Ishikawa (cell line): ENCODE measurements around the gene NOX5.

Source experiments
- CEBPB ChIP-seq: IDR thresholded peaks from 2 replicates; pipeline ENCODE4 v1.6.1; 2012
- CREB1 ChIP-seq: IDR thresholded peaks from 2 replicates; pipeline ENCODE4 v1.6.1; 2012; ENCODE audit warnings: low read depth
- EGR1 ChIP-seq: IDR thresholded peaks from 2 replicates; pipeline ENCODE4 v1.6.1; 2012
- EP300 ChIP-seq: IDR thresholded peaks from 2 replicates; pipeline ENCODE4 v1.6.1; 2012; ENCODE audit warnings: borderline replicate concordance
- FOXM1 ChIP-seq: IDR thresholded peaks from 2 replicates; pipeline ENCODE4 v1.6.1; 2012; ENCODE audit warnings: low read depth, borderline replicate concordance
- NFIC ChIP-seq: IDR thresholded peaks from 2 replicates; pipeline ENCODE4 v1.6.1; 2012
- RAD21 ChIP-seq: IDR thresholded peaks from 2 replicates; pipeline ENCODE4 v1.6.1; 2012; ENCODE audit warnings: low read depth
- TAF1 ChIP-seq: IDR thresholded peaks from 2 replicates; pipeline ENCODE4 v1.6.1; 2012; ENCODE audit warnings: low read depth, mild to moderate bottlenecking
- TCF12 ChIP-seq: IDR thresholded peaks from 2 replicates; pipeline ENCODE4 v1.6.1; 2012; ENCODE audit warnings: low read depth
- TEAD4 ChIP-seq: IDR thresholded peaks from 2 replicates; pipeline ENCODE4 v1.6.1; 2012
- YY1 ChIP-seq: IDR thresholded peaks from 2 replicates; pipeline ENCODE4 v1.6.1; 2012; ENCODE audit warnings: low read depth
- ZBTB7A ChIP-seq: IDR thresholded peaks from 2 replicates; pipeline ENCODE4 v1.6.1; 2012; ENCODE audit warnings: low read depth
- TF ChIP-seq, protein P1 (sequence below): IDR thresholded peaks from 2 replicates; pipeline ENCODE4 v1.6.1; 2012
- TF ChIP-seq, protein P2 (sequence below): IDR thresholded peaks from 2 replicates; pipeline ENCODE4 v1.6.1; 2012; ENCODE audit warnings: low read depth, mild to moderate bottlenecking
- TF ChIP-seq, protein P3 (sequence below): IDR thresholded peaks from 2 replicates; pipeline ENCODE4 v1.6.1; 2012

NOX5 gene

GRCh38 chr15:69098771-69099170 lies 84.3 kb downstream of the NOX5 start:
- TF ChIP-seq, protein P1, sequence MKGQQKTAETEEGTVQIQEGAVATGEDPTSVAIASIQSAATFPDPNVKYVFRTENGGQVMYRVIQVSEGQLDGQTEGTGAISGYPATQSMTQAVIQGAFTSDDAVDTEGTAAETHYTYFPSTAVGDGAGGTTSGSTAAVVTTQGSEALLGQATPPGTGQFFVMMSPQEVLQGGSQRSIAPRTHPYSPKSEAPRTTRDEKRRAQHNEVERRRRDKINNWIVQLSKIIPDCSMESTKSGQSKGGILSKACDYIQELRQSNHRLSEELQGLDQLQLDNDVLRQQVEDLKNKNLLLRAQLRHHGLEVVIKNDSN, result no peak
- no peak for TF ChIP-seq CEBPB
- TF ChIP-seq YY1, result no peak
- TF ChIP-seq NFIC, result no peak
- TF ChIP-seq TCF12, result no peak
- TF ChIP-seq, protein P2, sequence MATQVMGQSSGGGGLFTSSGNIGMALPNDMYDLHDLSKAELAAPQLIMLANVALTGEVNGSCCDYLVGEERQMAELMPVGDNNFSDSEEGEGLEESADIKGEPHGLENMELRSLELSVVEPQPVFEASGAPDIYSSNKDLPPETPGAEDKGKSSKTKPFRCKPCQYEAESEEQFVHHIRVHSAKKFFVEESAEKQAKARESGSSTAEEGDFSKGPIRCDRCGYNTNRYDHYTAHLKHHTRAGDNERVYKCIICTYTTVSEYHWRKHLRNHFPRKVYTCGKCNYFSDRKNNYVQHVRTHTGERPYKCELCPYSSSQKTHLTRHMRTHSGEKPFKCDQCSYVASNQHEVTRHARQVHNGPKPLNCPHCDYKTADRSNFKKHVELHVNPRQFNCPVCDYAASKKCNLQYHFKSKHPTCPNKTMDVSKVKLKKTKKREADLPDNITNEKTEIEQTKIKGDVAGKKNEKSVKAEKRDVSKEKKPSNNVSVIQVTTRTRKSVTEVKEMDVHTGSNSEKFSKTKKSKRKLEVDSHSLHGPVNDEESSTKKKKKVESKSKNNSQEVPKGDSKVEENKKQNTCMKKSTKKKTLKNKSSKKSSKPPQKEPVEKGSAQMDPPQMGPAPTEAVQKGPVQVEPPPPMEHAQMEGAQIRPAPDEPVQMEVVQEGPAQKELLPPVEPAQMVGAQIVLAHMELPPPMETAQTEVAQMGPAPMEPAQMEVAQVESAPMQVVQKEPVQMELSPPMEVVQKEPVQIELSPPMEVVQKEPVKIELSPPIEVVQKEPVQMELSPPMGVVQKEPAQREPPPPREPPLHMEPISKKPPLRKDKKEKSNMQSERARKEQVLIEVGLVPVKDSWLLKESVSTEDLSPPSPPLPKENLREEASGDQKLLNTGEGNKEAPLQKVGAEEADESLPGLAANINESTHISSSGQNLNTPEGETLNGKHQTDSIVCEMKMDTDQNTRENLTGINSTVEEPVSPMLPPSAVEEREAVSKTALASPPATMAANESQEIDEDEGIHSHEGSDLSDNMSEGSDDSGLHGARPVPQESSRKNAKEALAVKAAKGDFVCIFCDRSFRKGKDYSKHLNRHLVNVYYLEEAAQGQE, result no peak
- no peak for TF ChIP-seq TEAD4
- no peak for TF ChIP-seq EGR1
- no peak for TF ChIP-seq FOXM1
- no peak for TF ChIP-seq TAF1
- no peak for TF ChIP-seq ZBTB7A
- TF ChIP-seq RAD21, result no peak
- TF ChIP-seq EP300, result no peak
- TF ChIP-seq, protein P3, sequence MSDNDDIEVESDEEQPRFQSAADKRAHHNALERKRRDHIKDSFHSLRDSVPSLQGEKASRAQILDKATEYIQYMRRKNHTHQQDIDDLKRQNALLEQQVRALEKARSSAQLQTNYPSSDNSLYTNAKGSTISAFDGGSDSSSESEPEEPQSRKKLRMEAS, result no peak

- TF ChIP-seq CEBPB (no peak), TCF12 (no peak), YY1 (no peak), NFIC (no peak), FOXM1 (no peak), EGR1 (no peak), CREB1 (no peak), TAF1 (no peak), ZBTB7A (no peak), TEAD4 (no peak), RAD21 (no peak), EP300 (no peak)
- TF ChIP-seq, protein P1, result no peak
- TF ChIP-seq, protein P2, result no peak
- TF ChIP-seq, protein P3, result no peak
Observed at GRCh38 chr15:69099941-69100340, 85.4 kb downstream of the NOX5 start.

DNA sequence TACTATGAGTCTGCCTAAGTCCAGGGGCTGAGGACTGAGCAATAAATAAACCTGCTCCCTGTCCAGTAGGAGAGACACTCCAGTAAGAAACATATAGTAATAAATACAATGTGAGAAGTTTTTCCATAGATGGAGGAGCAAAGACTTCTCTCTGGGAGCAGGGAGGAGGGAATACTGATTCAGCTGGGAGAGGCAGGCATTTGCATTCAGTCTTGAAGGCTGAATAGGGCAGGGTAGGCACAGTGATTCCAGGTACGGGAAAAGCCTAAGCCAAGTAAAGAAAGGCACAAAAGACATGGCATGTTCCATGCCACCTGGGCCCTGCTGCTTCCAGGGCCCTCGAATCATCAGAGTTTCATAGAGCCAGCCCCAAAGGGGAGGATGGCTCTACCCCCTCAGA lies 86.3 kb downstream of the NOX5 start:
- no peak for TF ChIP-seq CEBPB
- TF ChIP-seq, protein P1, result no peak

DNA sequence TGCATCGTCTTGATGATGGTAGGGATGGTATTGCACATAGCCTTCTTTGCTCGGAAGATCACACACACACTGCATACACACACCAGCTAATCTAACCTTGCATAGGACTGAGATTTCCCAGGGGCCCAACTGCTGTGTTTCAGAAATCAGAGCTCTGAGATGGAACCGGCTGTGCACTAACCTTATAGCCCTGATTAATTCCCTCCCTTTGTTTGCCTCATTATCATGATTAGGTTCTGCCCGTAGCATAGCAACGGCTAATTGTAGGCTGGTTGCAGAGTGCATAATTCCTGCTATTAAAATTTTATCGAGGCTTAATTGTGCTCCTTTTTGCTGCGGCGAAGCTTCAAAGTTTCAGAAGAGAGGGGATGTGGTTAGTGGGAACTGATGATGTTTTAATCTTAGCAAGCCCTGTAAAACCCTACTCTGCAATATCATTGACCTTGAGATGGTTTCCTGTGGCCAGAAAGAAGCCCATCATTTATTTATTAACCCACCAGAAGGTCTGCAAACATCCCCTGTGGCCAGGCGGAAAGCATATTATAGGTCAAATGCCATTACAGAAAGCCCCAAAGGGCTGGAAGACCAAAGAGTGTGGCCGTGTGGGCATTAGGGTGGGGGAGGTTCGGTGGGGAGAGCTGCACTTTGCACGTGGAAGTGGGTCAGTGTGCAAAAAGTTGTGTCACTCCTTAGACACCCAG lies 89.7 kb downstream of the NOX5 start:
- TF ChIP-seq ZBTB7A (no peak), FOXM1 (no peak), TEAD4 (no peak), CEBPB (no peak), EP300 (no peak), EGR1 (no peak), TAF1 (no peak), NFIC (no peak), YY1 (no peak), RAD21 (no peak), CREB1 (no peak), TCF12 (no peak)
- TF ChIP-seq, protein P3, result no peak
- TF ChIP-seq, protein P1, result no peak
- TF ChIP-seq, protein P2, result no peak
